ENCODE measurements around the gene SLC5A11.

DNA sequence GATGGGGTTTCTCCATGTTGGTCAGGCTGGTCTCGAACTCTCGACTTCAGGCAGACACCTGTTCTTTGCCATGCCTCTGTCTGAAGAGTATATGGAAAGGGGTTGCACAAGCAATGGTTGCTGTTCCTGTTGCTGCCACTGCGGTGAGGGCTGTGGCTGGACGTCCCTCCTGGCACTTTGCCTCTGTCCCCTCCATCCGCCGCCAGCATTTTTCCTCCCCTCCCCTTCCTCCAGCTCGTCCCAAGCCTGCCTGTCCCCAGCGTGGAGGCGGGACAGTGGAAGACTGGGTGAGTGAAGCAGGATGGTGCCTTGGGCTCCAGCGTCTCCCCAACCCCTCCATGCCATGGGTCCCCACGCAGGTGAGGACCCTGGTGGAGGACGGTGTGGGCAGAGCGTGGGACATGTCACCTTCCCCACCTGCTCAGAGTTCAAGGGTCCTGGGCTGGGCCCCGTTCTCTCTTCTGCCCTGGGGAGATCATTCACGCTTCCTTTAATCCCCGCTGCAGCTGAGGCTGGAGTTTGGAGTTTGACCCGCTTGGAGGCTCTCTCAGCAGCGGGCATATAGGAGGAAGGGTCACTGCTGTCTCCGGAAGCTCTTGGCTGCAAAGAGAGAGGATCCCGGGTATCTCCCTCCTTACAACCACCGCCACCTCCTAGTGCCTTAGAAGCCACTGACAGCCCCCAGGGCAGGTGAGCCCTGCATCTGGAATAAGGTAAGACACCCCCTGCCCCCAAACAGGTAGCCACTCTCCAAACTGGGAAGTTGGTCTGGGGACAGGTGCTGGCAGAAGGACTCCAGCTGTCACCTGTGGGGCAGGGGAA is at the start of gene SLC5A11:
- TF ChIP-seq HDAC2 (CRISPR knock-in tag; IDR thresholded peaks at IDR 0.05) (peak; percentile 82), PTBP1 (IDR thresholded peaks at IDR 0.05; ENCODE audit: low read depth, low read length, poor library complexity, severe bottlenecking) (no peak), ARHGAP35 (CRISPR knock-in tag; IDR thresholded peaks at IDR 0.05; ENCODE audit: borderline replicate concordance) (no peak)

All from HepG2 (cell line).